HepG2 (cell line): ENCODE measurements around the gene SMC1A. TPM values are rescaled to one million over a fixed set of nuclear protein-coding genes. Genes with fewer than 3 reads are reported as not detected.

ENCODE experiments used
- ARID5B ChIP-seq: IDR thresholded peaks from 2 replicates; pipeline ENCODE4 v1.4.0; 2020; ENCODE audit warnings: mild to moderate bottlenecking, missing genetic modification reagents
- BRD4 ChIP-seq: sonication (generic); formaldehyde crosslinking; IDR thresholded peaks from 2 replicates; pipeline ENCODE4 v1.4.0; 2020; ENCODE audit warnings: missing genetic modification reagents
- CREB1 ChIP-seq, 2 experiments: fragments of 450-650 bp in 1 of 2; IDR thresholded peaks; 2 replicates each; pipeline ENCODE4 v1.6.1; 2016 to 2017; ENCODE audit warnings: control low read depth in 1 of 2, mild to moderate bottlenecking in 1 of 2, missing compliant biosample characterization in 1 of 2, missing genetic modification characterization in 1 of 2
- MYPOP ChIP-seq: sonication (generic); formaldehyde crosslinking; IDR thresholded peaks from 2 replicates; pipeline ENCODE4 v1.8.1; 2023; ENCODE audit warnings: mild to moderate bottlenecking, moderate library complexity, missing genetic modification reagents
- NRL ChIP-seq: sonication (generic); formaldehyde crosslinking; IDR thresholded peaks from 2 replicates; pipeline ENCODE4 v1.5.0; 2020; ENCODE audit warnings: missing genetic modification reagents, mild to moderate bottlenecking, moderate library complexity, borderline replicate concordance
- SRF ChIP-seq: IDR thresholded peaks from 2 replicates; pipeline ENCODE4 v1.6.1; 2011; ENCODE audit warnings: mild to moderate bottlenecking, low read depth, low read length, moderate library complexity
- ZBTB4 ChIP-seq: sonication (generic); formaldehyde crosslinking; IDR thresholded peaks from 2 replicates; pipeline ENCODE4 v1.4.0; 2020; ENCODE audit warnings: missing genetic modification reagents, mild to moderate bottlenecking, borderline replicate concordance
- ZKSCAN8 ChIP-seq: IDR thresholded peaks from 2 replicates; pipeline ENCODE4 v1.6.1; 2016; ENCODE audit warnings: borderline replicate concordance, missing genetic modification reagents, missing compliant biosample characterization
- ZNF224 ChIP-seq: sonication (generic); formaldehyde crosslinking; IDR thresholded peaks from 2 replicates; pipeline ENCODE4 v1.5.0; 2020; ENCODE audit warnings: mild to moderate bottlenecking, missing genetic modification reagents
- ZNF234 ChIP-seq: sonication (generic); formaldehyde crosslinking; conservative IDR thresholded peaks from 2 replicates; pipeline ENCODE4 v1.5.1; 2020; ENCODE audit warnings: mild to moderate bottlenecking, missing genetic modification reagents
- ZNF292 ChIP-seq: sonication (generic); formaldehyde crosslinking; IDR thresholded peaks from 2 replicates; pipeline ENCODE4 v1.8.1; 2022; ENCODE audit warnings: mild to moderate bottlenecking, low read depth, missing genetic modification reagents, borderline replicate concordance
- ZNF441 ChIP-seq: sonication (generic); formaldehyde crosslinking; IDR thresholded peaks from 2 replicates; pipeline ENCODE4 v1.7.0; 2021; ENCODE audit warnings: missing genetic modification reagents, borderline replicate concordance
- ZNF446 ChIP-seq: sonication (generic); formaldehyde crosslinking; IDR thresholded peaks from 2 replicates; pipeline ENCODE4 v1.5.0; 2020; ENCODE audit warnings: mild to moderate bottlenecking, missing genetic modification reagents
- ZNF501 ChIP-seq: sonication (generic); formaldehyde crosslinking; IDR thresholded peaks from 2 replicates; pipeline ENCODE4 v1.5.1; 2020; ENCODE audit warnings: mild to moderate bottlenecking, moderate library complexity, missing genetic modification reagents
- ZNF644 ChIP-seq: IDR thresholded peaks from 2 replicates; pipeline ENCODE4 v1.6.1; 2016; ENCODE audit warnings: low read depth
- ZNF883 ChIP-seq: sonication (generic); formaldehyde crosslinking; IDR thresholded peaks from 2 replicates; pipeline ENCODE4 v1.5.1; 2020; ENCODE audit warnings: mild to moderate bottlenecking, missing genetic modification reagents; ENCODE audit errors: not compliant biosample characterization
- polyA plus RNA-seq, 8 experiments: library from polyadenylated mRNA; depleted of rRNA in 3 of 8; stranded (reverse) in 7 of 8; unstranded in 1 of 8; fragments of >200 nt; fragmentation: Illumina TruSeq in 4 of 8; extraction: Trizol in 4 of 8; gene quantifications; 2 replicates each; pipeline versions ENCODE4 v1.2.1 to v1.2.3, GENCODE V29; 2011 to 2016; ENCODE audit warnings: low read depth in 4 of 8, missing spikeins in 1 of 8, mixed read lengths in 1 of 8; ENCODE audit not compliant: insufficient read depth in 1 of 8
- total RNA-seq, 5 experiments: library from RNA; depleted of rRNA; stranded (reverse); fragments of >200 nt; fragmentation: Illumina TruSeq; extraction: Trizol; gene quantifications; 2 replicates each; pipeline ENCODE4 v1.2.3, GENCODE V29; 2016; ENCODE audit warnings: low read depth in 1 of 5
- TF ChIP-seq, protein P1 (sequence below): IDR thresholded peaks from 2 replicates; pipeline ENCODE4 v1.6.1; 2016
- TF ChIP-seq, protein P2 (sequence below): IDR thresholded peaks from 2 replicates; pipeline ENCODE4 v1.6.1; 2016; ENCODE audit warnings: control low read depth

The SMC1A gene
- total and polyA plus RNA-seq, 2 of the 13 experiments (the other 11 are each of a cell fraction or from before 2014, with no cell fraction given): 9.4 to 46.6 TPM

- TF ChIP-seq, protein P1, sequence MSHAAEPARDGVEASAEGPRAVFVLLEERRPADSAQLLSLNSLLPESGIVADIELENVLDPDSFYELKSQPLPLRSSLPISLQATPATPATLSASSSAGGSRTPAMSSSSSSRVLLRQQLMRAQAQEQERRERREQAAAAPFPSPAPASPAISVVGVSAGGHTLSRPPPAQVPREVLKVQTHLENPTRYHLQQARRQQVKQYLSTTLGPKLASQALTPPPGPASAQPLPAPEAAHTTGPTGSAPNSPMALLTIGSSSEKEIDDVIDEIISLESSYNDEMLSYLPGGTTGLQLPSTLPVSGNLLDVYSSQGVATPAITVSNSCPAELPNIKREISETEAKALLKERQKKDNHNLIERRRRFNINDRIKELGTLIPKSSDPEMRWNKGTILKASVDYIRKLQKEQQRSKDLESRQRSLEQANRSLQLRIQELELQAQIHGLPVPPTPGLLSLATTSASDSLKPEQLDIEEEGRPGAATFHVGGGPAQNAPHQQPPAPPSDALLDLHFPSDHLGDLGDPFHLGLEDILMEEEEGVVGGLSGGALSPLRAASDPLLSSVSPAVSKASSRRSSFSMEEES (CRISPR knock-in tag): no peak
- no peak for TF ChIP-seq ZBTB4 (CRISPR knock-in tag)
- TF ChIP-seq ZNF292 (CRISPR knock-in tag): no peak
- TF ChIP-seq ZNF501 (CRISPR knock-in tag): peak; percentile 61
- TF ChIP-seq MYPOP (CRISPR knock-in tag): peak; percentile 64; the same call in 1 of the 2 replicates
- TF ChIP-seq ZNF234: no peak
- no peak for TF ChIP-seq ZNF441 (CRISPR knock-in tag)
- TF ChIP-seq CREB1 (IDR thresholded peaks at IDR 0.05): peak; percentile 59
- TF ChIP-seq CREB1 (CRISPR knock-in tag; IDR thresholded peaks at IDR 0.05): 0 out of 2 replicates have a peak, but pooled peaks have one; percentile 16
- TF ChIP-seq ZNF883 (CRISPR knock-in tag): no peak
- no peak for TF ChIP-seq ZNF446
- TF ChIP-seq ZNF644 (CRISPR knock-in tag): no peak
- TF ChIP-seq ARID5B (CRISPR knock-in tag): no peak
- TF ChIP-seq ZKSCAN8: no peak
- no peak for TF ChIP-seq ZNF224 (CRISPR knock-in tag)
- no peak for TF ChIP-seq NRL (CRISPR knock-in tag)
- TF ChIP-seq BRD4 (CRISPR knock-in tag): no peak
- TF ChIP-seq, protein P2, sequence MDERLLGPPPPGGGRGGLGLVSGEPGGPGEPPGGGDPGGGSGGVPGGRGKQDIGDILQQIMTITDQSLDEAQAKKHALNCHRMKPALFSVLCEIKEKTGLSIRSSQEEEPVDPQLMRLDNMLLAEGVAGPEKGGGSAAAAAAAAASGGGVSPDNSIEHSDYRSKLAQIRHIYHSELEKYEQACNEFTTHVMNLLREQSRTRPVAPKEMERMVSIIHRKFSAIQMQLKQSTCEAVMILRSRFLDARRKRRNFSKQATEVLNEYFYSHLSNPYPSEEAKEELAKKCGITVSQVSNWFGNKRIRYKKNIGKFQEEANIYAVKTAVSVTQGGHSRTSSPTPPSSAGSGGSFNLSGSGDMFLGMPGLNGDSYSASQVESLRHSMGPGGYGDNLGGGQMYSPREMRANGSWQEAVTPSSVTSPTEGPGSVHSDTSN (CRISPR knock-in tag): no peak
- TF ChIP-seq SRF: no peak
These were observed at the start of gene SMC1A (continued) for GRCh38 chrX:53422086-53422860.
